WTC11 (cell line): Measurements from ENCODE around the gene DNAJC18. TPM values are rescaled to one million over a fixed set of nuclear protein-coding genes. Genes with fewer than 3 reads are reported as not detected.

ENCODE experiments used
- ATAC-seq: fragments of 200-7000 bp; cut with Tn5 transposase; 2 replicates; pipeline ENCODE4 v1.10.0; 2021; ENCODE audit warnings: mild to moderate bottlenecking, moderate library complexity
- CTCF ChIA-PET: fragments of 300-600 bp; sonication (Branson Sonifier 250); formaldehyde crosslinking; loops from one replicate; lab custom pipeline; 2021; ENCODE audit warnings: antibody characterized with exemption; lab: Charles Lee
- POLR2A ChIA-PET: fragments of 350-600 bp; sonication (Branson Sonifier 250); formaldehyde crosslinking; loops from one replicate; lab custom pipeline; 2021; ENCODE audit warnings: antibody characterized with exemption; lab: Charles Lee
- DNase-seq: peaks from one replicate; pipeline ENCODE4 v3.0.0; 2021; ENCODE audit warnings: low spot score
- H3K27ac Mint-ChIP-seq: 2 replicates; pipeline ENCODE4 v1.8.0; 2021; ENCODE audit warnings: mixed read lengths
- H3K27me3 Mint-ChIP-seq: 2 replicates; pipeline ENCODE4 v1.8.0; 2021; ENCODE audit warnings: low read depth, mild to moderate bottlenecking, moderate library complexity, mixed read lengths
- H3K36me3 Mint-ChIP-seq: 2 replicates; pipeline ENCODE4 v1.8.0; 2021; ENCODE audit warnings: mixed read lengths
- H3K4me1 Mint-ChIP-seq: 2 replicates; pipeline ENCODE4 v1.8.0; 2022; ENCODE audit warnings: mixed read lengths
- H3K4me3 Mint-ChIP-seq: 2 replicates; pipeline ENCODE4 v1.8.0; 2021; ENCODE audit warnings: mild to moderate bottlenecking, moderate library complexity, mixed read lengths
- H3K9me3 Mint-ChIP-seq: 2 replicates; pipeline ENCODE4 v1.8.0; 2021; ENCODE audit warnings: mixed read lengths
- AR ChIP-seq: fragments of 250-450 bp; sonication (Bioruptor Pico); IDR thresholded peaks from 2 replicates; pipeline ENCODE4 v1.9.0; 2021; ENCODE audit warnings: mild to moderate bottlenecking
- ATF2 ChIP-seq: sonication (generic); formaldehyde crosslinking; IDR thresholded peaks from 2 replicates; pipeline ENCODE4 v1.8.1; 2022; ENCODE audit warnings: low read depth, missing genetic modification reagents, borderline replicate concordance
- GRHL2 ChIP-seq: fragments of 250-450 bp; sonication (Bioruptor Pico); IDR thresholded peaks from 2 replicates; pipeline ENCODE4 v1.8.0; 2022; ENCODE audit warnings: mild to moderate bottlenecking, moderate library complexity; ENCODE audit not compliant: insufficient replicate concordance, severe bottlenecking
- JAZF1 ChIP-seq: fragments of 250-450 bp; sonication (Bioruptor Pico); IDR thresholded peaks from 2 replicates; pipeline ENCODE4 v1.9.0; 2021; ENCODE audit warnings: moderate library complexity, mild to moderate bottlenecking, inconsistent platforms
- NFATC4 ChIP-seq: fragments of 250-450 bp; sonication (Bioruptor Pico); IDR thresholded peaks from 2 replicates; pipeline ENCODE4 v1.9.0; 2021; ENCODE audit warnings: mild to moderate bottlenecking
- SP1 ChIP-seq: sonication (generic); formaldehyde crosslinking; conservative IDR thresholded peaks from 2 replicates; pipeline ENCODE4 v1.8.1; 2022; ENCODE audit warnings: missing genetic modification reagents
- ZNF121 ChIP-seq: sonication (generic); formaldehyde crosslinking; IDR thresholded peaks from 2 replicates; pipeline ENCODE4 v1.8.0; 2023; ENCODE audit warnings: missing genetic modification reagents
- ZNF138 ChIP-seq: sonication (generic); formaldehyde crosslinking; conservative IDR thresholded peaks from 2 replicates; pipeline ENCODE4 v1.8.1; 2022; ENCODE audit warnings: mild to moderate bottlenecking, moderate library complexity, missing genetic modification reagents
- ZNF425 ChIP-seq: fragments of 250-450 bp; sonication (Bioruptor Pico); conservative IDR thresholded peaks from 2 replicates; pipeline ENCODE4 v1.9.0; 2021; ENCODE audit warnings: mild to moderate bottlenecking
- ZSCAN18 ChIP-seq: fragments of 250-450 bp; sonication (Bioruptor Pico); IDR thresholded peaks from 2 replicates; pipeline ENCODE4 v2.1.2; 2022; ENCODE audit warnings: mild to moderate bottlenecking, moderate library complexity
- total RNA-seq: library from RNA; stranded (reverse); gene quantifications from 3 replicates; pipeline ENCODE4 v1.2.3, GENCODE V29; 2021
- TF ChIP-seq, protein P1 (sequence below): sonication (generic); formaldehyde crosslinking; IDR thresholded peaks from 2 replicates; pipeline ENCODE4 v1.8.1; 2023; ENCODE audit warnings: mild to moderate bottlenecking, missing genetic modification reagents, moderate library complexity
- TF ChIP-seq, protein P2 (sequence below): sonication (generic); formaldehyde crosslinking; IDR thresholded peaks from 2 replicates; pipeline ENCODE4 v1.8.1; 2023; ENCODE audit warnings: mild to moderate bottlenecking, missing genetic modification reagents, moderate library complexity

Gene DNAJC18
- total RNA-seq, 1 experiment from 2014 or later, result 23.7 TPM

GRCh38 chr5:139459451-139459934 lies 20.2 kb upstream of the DNAJC18 start (continued):
- no peak for TF ChIP-seq ATF2 (CRISPR knock-in tag)
- TF ChIP-seq GRHL2 (CRISPR knock-in tag), result no peak
- TF ChIP-seq, protein P1, sequence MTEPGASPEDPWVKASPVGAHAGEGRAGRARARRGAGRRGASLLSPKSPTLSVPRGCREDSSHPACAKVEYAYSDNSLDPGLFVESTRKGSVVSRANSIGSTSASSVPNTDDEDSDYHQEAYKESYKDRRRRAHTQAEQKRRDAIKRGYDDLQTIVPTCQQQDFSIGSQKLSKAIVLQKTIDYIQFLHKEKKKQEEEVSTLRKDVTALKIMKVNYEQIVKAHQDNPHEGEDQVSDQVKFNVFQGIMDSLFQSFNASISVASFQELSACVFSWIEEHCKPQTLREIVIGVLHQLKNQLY, result no peak

DNA sequence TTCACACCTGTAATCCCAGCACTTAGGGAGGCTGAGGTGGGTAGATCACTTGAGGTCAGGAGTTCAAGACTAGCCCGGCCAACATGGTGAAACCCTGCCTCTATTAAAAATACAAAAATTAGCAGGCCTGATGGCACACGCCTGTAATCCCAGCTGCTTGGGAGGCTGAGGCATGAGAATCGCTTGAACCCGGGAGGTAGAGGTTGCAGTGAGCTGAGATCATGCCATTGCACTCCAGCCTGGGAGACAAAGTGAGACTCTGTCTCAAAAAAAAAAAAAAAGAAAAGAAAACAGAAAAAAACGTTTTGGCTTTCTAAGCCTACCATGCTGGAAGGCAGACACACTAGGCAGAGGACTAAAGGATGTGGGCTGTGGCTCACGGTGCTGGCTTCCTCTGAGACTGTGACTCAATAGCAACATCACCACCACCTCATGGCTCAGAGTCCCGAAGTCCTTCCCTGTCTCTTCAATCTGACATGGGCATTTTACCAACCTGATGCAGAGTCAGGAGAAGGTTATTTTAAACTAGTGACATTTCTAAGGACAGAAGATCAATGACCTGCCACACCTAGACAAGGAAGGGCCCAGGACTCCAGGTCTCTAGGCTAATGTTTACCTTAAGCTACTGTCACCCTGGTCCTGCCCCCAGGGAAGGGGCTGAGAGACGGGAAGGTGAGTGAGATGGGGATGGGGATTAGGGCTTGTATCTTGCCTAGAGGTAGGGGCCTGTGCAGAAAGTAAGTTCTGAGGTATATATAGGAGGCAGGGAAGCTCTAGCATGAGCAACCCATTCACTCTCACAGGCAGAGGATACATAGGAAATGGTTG lies 19.5 kb upstream of the DNAJC18 start:
- ATAC-seq, result no peak
- Mint-ChIP-seq H3K27ac (no peak overlapping the region), H3K4me1 (peaks cover 41% of the 10 kb centered on the region), H3K9me3 (no peaks in the 10 kb centered on the region), H3K4me3 (no peak overlapping the region), H3K27me3 (no peaks in the 10 kb centered on the region)
- no peak for DNase-seq
- POLR2A ChIA-PET, result interaction anchor here (1.0 kb wide), 1 partner anchor 55 kb away, joined by 3 read pairs; the partner anchor contains the start of gene SPATA24
- CTCF ChIA-PET, result interaction anchor here (1.0 to 1.3 kb wide), 2 partner anchors 14 to 55 kb away, joined by 4 to 8 read pairs; no protein-coding TSS in a partner anchor
- TF ChIP-seq, protein P2, sequence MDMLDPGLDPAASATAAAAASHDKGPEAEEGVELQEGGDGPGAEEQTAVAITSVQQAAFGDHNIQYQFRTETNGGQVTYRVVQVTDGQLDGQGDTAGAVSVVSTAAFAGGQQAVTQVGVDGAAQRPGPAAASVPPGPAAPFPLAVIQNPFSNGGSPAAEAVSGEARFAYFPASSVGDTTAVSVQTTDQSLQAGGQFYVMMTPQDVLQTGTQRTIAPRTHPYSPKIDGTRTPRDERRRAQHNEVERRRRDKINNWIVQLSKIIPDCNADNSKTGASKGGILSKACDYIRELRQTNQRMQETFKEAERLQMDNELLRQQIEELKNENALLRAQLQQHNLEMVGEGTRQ (CRISPR knock-in tag), result no peak
- TF ChIP-seq ZSCAN18 (no peak), JAZF1 (CRISPR knock-in tag) (no peak), ZNF425 (CRISPR knock-in tag) (no peak), ZNF138 (CRISPR knock-in tag) (no peak), SP1 (CRISPR knock-in tag) (no peak), NFATC4 (CRISPR knock-in tag) (no peak)
- TF ChIP-seq, all 79 proteins: peak for 0
- H3K36me3 Mint-ChIP-seq, result no peaks in the 10 kb centered on the region

DNA sequence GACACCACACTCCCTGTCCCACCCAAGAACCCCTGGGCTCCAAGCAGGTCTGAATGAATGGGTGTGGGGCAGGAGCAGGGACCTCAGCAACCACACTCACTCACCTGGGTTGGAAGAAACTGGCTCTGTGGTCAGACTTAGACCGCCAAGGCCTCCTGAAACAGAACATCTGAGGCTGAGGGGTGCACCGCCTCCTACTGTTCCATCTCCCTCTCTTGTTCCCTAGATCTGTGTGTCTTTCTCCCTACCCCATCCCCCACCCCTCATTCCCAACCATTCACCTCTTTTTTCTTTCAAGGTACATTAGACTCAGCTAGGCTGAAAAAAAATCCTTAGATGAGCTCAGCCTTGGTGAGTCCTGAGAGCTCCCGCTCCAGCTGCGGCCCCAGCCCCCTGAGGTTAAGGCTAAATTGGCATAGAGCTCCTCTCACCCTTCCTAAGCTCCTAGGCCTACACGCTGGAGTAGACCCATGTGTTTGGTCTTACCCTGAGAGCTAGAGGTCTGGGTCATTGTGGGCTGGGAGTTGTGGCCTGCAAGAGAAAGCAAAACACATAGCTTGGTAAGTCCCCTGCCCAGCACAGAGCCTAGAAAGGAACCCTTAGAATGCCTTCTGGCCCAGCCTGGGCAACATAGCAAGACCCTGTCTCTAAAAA lies 18.5 kb upstream of the DNAJC18 start:
- Mint-ChIP-seq H3K27ac (no peak overlapping the region), H3K36me3 (no peaks in the 10 kb centered on the region), H3K4me3 (no peak overlapping the region), H3K9me3 (no peaks in the 10 kb centered on the region), H3K27me3 (no peaks in the 10 kb centered on the region), H3K4me1 (peaks cover 34% of the 10 kb centered on the region)
- ATAC-seq, result no peak
- ChIA-PET POLR2A (interaction anchor here (0.6 to 1.0 kb wide), 2 partner anchors 53 to 560 kb away, joined by 3 to 6 read pairs; partner anchors contain the start of gene SPATA24), CTCF (interaction anchor here (0.6 to 1.3 kb wide), 4 partner anchors 13 to 308 kb away, joined by 3 to 8 read pairs (median 4); no protein-coding TSS in a partner anchor)
- DNase-seq, result no peak
- peak; percentile 31; the same call in 1 of the 2 replicates for TF ChIP-seq ZNF121 (CRISPR knock-in tag)
- TF ChIP-seq AR (CRISPR knock-in tag), result no peak
